Keratinocyte (primary cell): ENCODE measurements around the gene CX3CR1. TPM values are rescaled to one million over a fixed set of nuclear protein-coding genes. Genes with fewer than 3 reads are reported as not detected.

Experiments
- DNase-seq: peaks from one replicate; pipeline ENCODE4 v3.0.0-alpha.2; 2011; ENCODE audit warnings: low read depth, missing footprints, low spot score
- FAIRE-seq: peaks from 2 replicates; lab custom pipeline; 2011; peaks lifted over from hg19 to GRCh38; lab: Jason Lieb, UNC
- H2AFZ ChIP-seq: 2 replicates; pipeline ENCODE4 v1.6.0; 2012; ENCODE audit warnings: low read length, control low read depth, inconsistent platforms; ENCODE audit not compliant: control insufficient read depth
- H3K27ac ChIP-seq: 2 replicates; pipeline ENCODE4 v1.5.1; 2011; ENCODE audit warnings: low read length; ENCODE audit not compliant: control insufficient read depth, insufficient read depth
- H3K27me3 ChIP-seq: 3 replicates; pipeline ENCODE4 v1.6.0; 2011; ENCODE audit warnings: low read length; ENCODE audit not compliant: control insufficient read depth, insufficient read depth; ENCODE audit errors: extremely low read depth
- H3K36me3 ChIP-seq, 2 experiments: 2 replicates in 1 of 2; 3 replicates in 1 of 2; pipeline ENCODE4 v1.5.1; 2011; ENCODE audit warnings: low read length in 2 of 2, mild to moderate bottlenecking in 1 of 2; ENCODE audit not compliant: control insufficient read depth in 2 of 2, insufficient read depth in 2 of 2; ENCODE audit errors: extremely low read depth in 1 of 2
- H3K4me1 ChIP-seq: 3 replicates; pipeline ENCODE4 v1.5.1; 2011; ENCODE audit warnings: low read length; ENCODE audit not compliant: control insufficient read depth, insufficient read depth; ENCODE audit errors: extremely low read depth
- H3K4me2 ChIP-seq: 3 replicates; pipeline ENCODE4 v1.6.0; 2011; ENCODE audit warnings: low read depth, low read length; ENCODE audit not compliant: control insufficient read depth, insufficient read depth; ENCODE audit errors: extremely low read depth
- H3K4me3 ChIP-seq, 3 experiments: fragments of 200-600 bp in 1 of 3; sonication (generic) in 1 of 3; 2 replicates in 2 of 3; 3 replicates in 1 of 3; pipeline ENCODE4 v1.5.1; 2011 to 2016; ENCODE audit warnings: low read length in 3 of 3, mild to moderate bottlenecking in 3 of 3, control low read depth in 2 of 3, inconsistent platforms in 1 of 3, low read depth in 1 of 3, mixed read lengths in 1 of 3, mixed run types in 1 of 3, moderate library complexity in 1 of 3; ENCODE audit not compliant: control insufficient read depth in 2 of 3, insufficient read depth in 2 of 3; ENCODE audit errors: extremely low read depth in 1 of 3
- H3K79me2 ChIP-seq: 2 replicates; pipeline ENCODE4 v1.6.0; 2012; ENCODE audit warnings: low read length; ENCODE audit not compliant: control insufficient read depth, insufficient read depth
- H3K9ac ChIP-seq: 3 replicates; pipeline ENCODE4 v1.6.0; 2011; ENCODE audit warnings: low read length; ENCODE audit not compliant: control insufficient read depth, insufficient read depth; ENCODE audit errors: extremely low read depth
- H3K9me1 ChIP-seq: 3 replicates; pipeline ENCODE4 v1.6.0; 2011; ENCODE audit warnings: low read length; ENCODE audit not compliant: control insufficient read depth, insufficient read depth; ENCODE audit errors: extremely low read depth
- H3K9me3 ChIP-seq: 2 replicates; pipeline ENCODE4 v1.5.1; 2012; ENCODE audit warnings: low read depth, low read length; ENCODE audit not compliant: control insufficient read depth
- H4K20me1 ChIP-seq: 3 replicates; pipeline ENCODE4 v1.6.0; 2011; ENCODE audit warnings: low read length; ENCODE audit not compliant: control insufficient read depth, insufficient read depth; ENCODE audit errors: extremely low read depth
- CTCF ChIP-seq, 3 experiments: IDR thresholded peaks in 1 of 3; conservative IDR thresholded peaks in 1 of 3; optimal IDR thresholded peaks in 1 of 3; 2 replicates in 2 of 3; 3 replicates in 1 of 3; pipeline versions ENCODE3 to v1.5.1; 2011; ENCODE audit warnings: low read length in 3 of 3, mild to moderate bottlenecking in 3 of 3, moderate library complexity in 2 of 3, control low read depth in 1 of 3, inconsistent platforms in 1 of 3; ENCODE audit not compliant: insufficient read depth in 2 of 3; ENCODE audit errors: extremely low read depth in 1 of 3
- EZH2 ChIP-seq: IDR thresholded peaks from one replicate; pipeline ENCODE4 v1.6.1; 2012; ENCODE audit warnings: inconsistent platforms, mild to moderate bottlenecking, low read length, moderate library complexity
- dilution Hi-C: fragments of 300-500 bp; cut with MboI; formaldehyde crosslinking; loops from one replicate; pipeline ENCODE4 v1.7.0; 2020; ENCODE audit warnings: low sequenced_read_pairs; ENCODE audit not compliant: extremely low pct_ligation_motif_present
- polyA plus RNA-seq, 5 experiments: library from polyadenylated mRNA; depleted of rRNA in 3 of 5; stranded (reverse) in 3 of 5; stranded (forward) in 1 of 5; unstranded in 1 of 5; fragments of >200 nt; gene quantifications; 1 replicate in 1 of 5; 2 replicates in 3 of 5; 3 replicates in 1 of 5; pipeline versions ENCODE4 v1.2.1 to v1.2.3, GENCODE V29; 2011 to 2012; ENCODE audit warnings: missing spikeins in 2 of 5, low read depth in 1 of 5, low replicate concordance in 1 of 5

CX3CR1 gene
- polyA plus RNA-seq, 1 donor (not counting 4 experiments of a cell fraction or from before 2014, with no cell fraction given) = 0.05 TPM

DNA sequence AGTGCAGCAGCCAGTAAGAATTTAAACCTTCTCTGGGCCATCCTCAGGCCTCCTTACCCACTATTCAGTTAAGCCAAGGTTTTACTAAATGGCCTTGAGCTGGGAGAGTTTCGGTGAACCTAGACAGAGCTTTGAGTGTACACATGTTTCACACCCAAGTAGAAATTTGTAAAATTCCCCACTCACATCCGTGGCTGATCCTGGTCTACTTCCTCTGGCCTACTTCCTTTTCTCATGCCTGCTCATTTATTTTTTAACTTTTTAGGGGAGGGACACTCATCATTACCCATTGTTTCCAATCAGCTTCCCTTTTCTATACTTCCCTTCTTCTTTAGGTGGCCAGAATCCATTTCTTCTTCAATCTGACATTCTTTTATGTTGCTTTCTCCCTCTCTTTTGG lies 7.6 kb downstream of the CX3CR1 start:
- H3K4me2 ChIP-seq = no peak overlapping the region
- dilution Hi-C loops = no loop called here
- H3K36me3 ChIP-seq = no peaks in the 10 kb centered on the region
- H3K79me2 ChIP-seq = no peaks in the 10 kb centered on the region
- no peaks in the 10 kb centered on the region for H4K20me1 ChIP-seq
- DNase-seq (no peak), FAIRE-seq (no peak)
- H3K9ac ChIP-seq = no peak overlapping the region
- no peak for TF ChIP-seq EZH2
- TF ChIP-seq CTCF (optimal IDR thresholded peaks at IDR 0.05 in 1 of 3, IDR thresholded peaks at IDR 0.05 in 1 of 3, conservative IDR thresholded peaks at IDR 0.05 in 1 of 3; ENCODE audit: extremely low read depth in 1 of 3, insufficient read depth in 2 of 3, low read length in 3 of 3) = no peak
- peaks cover 10% of the 10 kb centered on the region for H3K27me3 ChIP-seq
- H3K9me1 ChIP-seq = no peaks in the 10 kb centered on the region
- H2AFZ ChIP-seq = no peak overlapping the region
- H3K4me3 ChIP-seq = no peak overlapping the region
- no peak overlapping the region for H3K27ac ChIP-seq
- no peaks in the 10 kb centered on the region for H3K4me1 ChIP-seq
- H3K9me3 ChIP-seq = no peaks in the 10 kb centered on the region

DNA sequence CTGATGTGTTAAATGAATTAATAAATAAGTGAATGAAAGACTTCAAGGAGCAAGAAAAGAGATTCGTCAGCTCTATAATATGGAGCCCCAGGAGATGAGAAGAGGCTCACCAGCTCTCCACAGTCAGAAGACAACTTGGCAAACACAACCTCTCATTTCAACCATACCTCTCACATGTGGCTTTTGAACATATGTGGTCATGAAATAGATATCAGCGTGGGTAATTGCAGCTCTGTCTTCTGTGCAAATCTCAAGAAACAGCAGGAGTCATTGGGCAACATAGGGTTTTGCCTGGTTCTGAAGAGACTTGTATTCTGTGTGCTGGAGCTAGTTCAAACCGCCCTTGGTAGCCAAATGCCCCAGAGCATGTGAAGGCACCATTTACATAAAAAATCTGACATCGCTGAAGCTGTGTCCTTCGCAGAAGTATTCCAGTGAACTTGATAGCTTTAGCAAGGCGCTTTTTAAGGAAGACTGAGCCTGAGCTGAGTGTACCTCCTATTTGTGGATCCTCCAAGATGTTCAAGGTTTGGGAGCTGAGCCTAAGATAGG lies 8.4 kb downstream of the CX3CR1 start:
- Histone ChIP-seq H3K27ac (no peak overlapping the region), H2AFZ (no peak overlapping the region), H3K4me1 (no peaks in the 10 kb centered on the region), H3K27me3 (peaks cover 10% of the 10 kb centered on the region), H3K9me1 (no peaks in the 10 kb centered on the region), H3K9me3 (no peaks in the 10 kb centered on the region), H3K4me2 (no peak overlapping the region), H3K36me3 (no peaks in the 10 kb centered on the region), H3K4me3 (no peak overlapping the region), H3K9ac (no peak overlapping the region), H4K20me1 (no peaks in the 10 kb centered on the region), H3K79me2 (no peaks in the 10 kb centered on the region)
- no peak for TF ChIP-seq CTCF (optimal IDR thresholded peaks at IDR 0.05 in 1 of 3, IDR thresholded peaks at IDR 0.05 in 1 of 3, conservative IDR thresholded peaks at IDR 0.05 in 1 of 3; ENCODE audit: extremely low read depth in 1 of 3, insufficient read depth in 2 of 3, low read length in 3 of 3)
- TF ChIP-seq EZH2 = no peak
- DNase-seq (no peak), FAIRE-seq (no peak)
- dilution Hi-C loops = no loop called here
